GM18867 (cell line): ENCODE measurements around the gene CEACAM3.

Experiments used
- ATAC-seq: cut with Tn5 transposase; IDR thresholded peaks from one replicate; pipeline ENCODE4 v1.9.1; 2021; ENCODE audit warnings: mild to moderate bottlenecking, moderate library complexity; ENCODE audit not compliant: unreplicated experiment

Gene CEACAM3

DNA sequence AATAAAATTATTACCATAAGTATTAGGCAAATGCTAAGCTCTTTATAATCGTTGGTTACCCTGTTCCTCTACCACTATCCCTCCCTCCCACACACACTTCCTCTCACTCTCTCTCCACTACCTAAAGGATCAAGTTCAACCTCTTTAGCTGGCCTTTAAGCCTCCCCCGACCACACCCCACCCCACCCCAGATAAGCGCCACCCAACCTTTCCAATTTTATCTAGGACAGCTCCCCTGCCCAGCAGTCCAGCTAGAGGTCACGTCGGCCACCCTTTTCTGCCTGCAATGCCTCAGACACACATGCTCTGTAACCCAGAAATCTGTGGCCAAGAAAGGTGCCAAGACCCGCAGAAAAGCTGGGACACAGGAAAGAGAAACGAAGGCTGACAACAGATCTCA is 47.0 kb downstream of the CEACAM3 start:
- ATAC-seq: no peak

DNA sequence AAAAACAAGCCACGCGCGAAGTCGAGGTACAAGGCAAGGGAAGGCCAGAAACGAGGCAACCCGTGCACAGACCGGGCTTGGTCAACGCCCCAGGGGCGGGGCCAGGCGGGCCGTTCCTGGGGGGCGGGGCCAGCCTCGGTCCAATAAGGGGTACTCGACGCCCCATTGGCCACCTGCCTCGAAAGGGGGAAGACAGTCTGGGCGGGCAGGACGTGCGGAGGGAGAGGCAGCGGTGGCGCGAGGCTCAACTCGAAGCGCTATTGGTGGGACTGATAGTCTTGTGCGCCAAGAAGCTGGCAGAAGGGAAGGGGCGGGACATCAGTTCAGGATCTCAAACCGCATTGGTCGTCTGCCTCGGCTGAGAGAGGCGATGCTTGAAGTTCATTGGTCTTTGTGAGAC is 48.2 kb downstream of the CEACAM3 start, which contains the start of gene LYPD4:
LYPD4 (minus strand) TSS at position 83 of the 400 bp plus-strand sequence. CDS start 5,398 bp downstream, outside the sequence.
- ATAC-seq: no peak

DNA sequence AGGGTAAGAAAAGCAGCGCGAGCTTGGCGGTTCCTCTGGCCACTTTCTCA is 48.4 kb downstream of the CEACAM3 start, which contains the start of gene DMRTC2:
DMRTC2 (plus strand) TSS at position 42 of the 50 bp plus-strand sequence. CDS start 2,387 bp downstream, outside the sequence.
- no peak for ATAC-seq

DNA sequence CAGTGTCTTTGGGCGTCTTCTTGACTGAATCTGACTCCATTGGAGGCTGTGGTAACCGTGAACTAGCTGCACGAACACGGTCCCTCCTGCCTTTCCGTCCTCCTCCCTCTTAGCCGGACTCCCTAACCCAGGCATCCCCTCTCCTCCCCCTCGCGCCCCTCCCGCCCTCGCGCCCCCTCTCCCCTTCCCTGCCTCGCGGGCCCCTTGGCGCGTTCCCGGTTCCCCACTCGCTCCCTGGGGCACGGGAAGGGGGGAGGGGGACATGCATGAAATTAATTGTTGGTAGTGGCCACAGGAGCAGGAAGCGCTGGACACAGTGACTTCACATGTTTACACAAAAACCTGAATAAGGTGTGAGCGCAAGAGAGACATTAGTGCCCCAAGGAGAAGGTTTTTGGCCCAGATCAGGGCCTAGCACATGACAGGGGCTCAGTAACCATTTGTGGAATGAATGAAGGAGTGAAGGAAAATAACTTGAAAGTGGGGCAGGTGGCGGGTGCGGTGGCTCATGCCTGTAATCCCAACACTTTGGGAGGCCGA is 48.7 kb downstream of the CEACAM3 start:
- no peak for ATAC-seq

GRCh38 chr19:41847351-41848105 is 51.1 kb downstream of the CEACAM3 start:
- ATAC-seq: no peak

DNA sequence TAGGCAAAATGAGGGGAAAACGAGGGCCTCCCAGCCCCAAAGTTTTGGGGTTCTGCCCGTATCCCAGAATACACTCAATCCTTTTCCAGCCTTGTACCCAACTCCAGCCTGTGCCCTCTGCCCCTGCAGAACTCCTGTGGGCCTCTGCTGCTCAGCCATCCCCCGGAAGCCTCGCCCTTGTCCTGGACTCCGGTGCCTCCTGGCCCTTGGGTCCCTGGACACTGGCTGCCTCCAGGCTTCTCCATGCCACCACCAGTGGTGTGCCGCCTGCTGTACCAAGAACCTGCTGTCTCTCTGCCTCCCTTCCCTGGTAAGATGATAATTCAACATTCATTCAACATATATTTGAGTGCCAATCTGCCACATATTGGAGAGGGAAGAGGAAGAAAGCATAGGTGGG is 52.3 kb downstream of the CEACAM3 start:
- ATAC-seq: no peak

- no peak for ATAC-seq
Measured at GRCh38 chr19:41849067-41849466, 52.7 kb downstream of the CEACAM3 start.

DNA sequence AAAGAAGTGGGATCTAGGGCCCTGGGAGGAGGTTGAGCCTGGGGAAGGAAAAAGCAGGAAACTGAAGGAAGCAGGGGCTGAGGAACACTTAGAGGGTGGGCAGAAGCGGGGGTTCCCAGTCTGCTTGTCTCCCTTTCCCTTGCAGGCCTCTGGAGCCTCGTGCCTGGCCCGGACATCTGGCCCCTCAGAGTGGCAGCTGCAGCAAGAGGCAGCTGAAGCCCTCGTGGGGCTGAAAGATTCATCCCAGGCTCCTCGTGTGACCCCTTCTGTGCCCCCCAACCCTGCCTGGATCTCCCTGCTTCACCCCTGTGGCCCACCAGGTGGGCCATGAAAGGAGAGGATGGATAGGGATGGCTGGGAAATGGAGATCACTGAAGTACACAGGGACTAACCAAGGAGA is 54.0 kb downstream of the CEACAM3 start:
- ATAC-seq: no peak

- no peak for ATAC-seq
Measured at GRCh38 chr19:41851456-41851855, 55.1 kb downstream of the CEACAM3 start.

DNA sequence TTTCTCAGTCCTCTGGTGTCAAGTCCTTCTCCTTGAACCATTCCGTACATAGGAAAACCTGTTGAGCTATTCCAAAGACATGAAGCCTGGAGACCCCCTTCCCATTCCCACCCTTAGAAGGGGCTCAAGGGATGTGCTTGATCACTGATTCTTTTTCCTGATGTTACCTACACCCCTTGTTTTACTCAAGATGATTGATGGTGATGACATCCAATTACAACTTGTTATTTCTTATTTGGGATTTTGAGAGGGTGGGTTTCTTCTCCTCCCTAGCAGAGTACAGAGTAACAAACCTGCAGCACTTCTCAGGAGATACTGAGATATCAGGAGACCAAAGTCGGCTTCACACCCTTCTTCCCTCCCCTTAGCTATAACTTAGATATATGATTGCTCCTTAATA is 57.0 kb downstream of the CEACAM3 start:
- ATAC-seq: no peak

DNA sequence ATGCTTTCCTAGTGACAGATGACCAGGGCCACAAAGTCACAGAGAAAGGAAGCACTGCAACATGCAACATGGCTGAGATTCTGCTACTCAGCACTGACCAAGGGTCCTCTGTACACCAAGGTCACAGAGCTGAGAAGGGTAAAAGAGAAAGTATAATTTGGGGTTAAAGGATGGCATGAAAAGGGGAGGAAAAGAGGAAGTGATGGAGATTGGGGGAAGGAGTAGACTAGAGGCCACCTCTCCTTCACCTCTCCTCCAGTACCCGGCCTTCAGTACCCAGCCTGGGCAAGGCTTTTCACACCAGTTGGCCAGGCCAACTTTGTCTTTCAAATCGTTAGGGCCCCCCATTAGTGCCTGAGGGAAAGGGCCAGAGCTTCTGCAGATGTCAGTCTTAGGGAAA is 57.4 kb downstream of the CEACAM3 start:
- no peak for ATAC-seq

- ATAC-seq: no peak
Measured at GRCh38 chr19:41859213-41859617, 62.8 kb downstream of the CEACAM3 start.

GRCh38 chr19:41859618-41860418 is 63.4 kb downstream of the CEACAM3 start, which contains the start of gene RPS19:
TSS of gene RPS19 (plus strand) at chr19:41860255. CDS start at chr19:41860775, 520 bp downstream.
- peak; percentile 79 for ATAC-seq

DNA sequence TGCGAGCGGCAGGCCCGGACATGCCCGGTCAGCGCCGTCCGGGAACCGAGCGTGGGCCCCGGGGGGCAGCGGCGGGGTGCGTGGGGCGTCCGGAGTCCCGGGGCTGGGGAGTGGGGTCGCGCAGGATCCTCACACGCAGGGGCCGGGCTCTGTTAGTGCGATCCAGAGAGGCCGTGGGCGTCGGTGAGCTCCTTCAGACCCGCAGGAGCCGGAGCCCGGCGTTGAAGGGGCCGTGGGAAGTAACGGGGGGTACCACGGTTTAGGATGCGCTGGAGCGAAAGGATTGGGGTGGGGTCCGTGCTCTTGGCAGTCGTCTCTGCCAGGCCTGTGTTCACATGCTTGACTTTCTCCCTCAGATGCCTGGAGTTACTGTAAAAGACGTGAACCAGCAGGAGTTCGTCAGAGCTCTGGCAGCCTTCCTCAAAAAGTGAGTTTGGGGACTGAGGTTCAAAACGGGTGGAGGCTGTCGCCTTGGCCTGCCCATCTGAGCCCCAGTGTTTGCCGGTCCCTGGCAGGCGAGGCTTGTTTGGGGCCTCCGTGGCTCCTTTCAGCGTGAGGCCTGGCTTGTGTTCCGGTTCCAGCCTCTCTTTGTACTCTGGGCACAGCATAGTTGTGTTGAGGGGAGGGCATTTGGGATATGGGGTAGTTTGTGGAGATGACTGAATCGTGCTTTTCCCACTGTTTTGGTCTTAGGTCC is 64.2 kb downstream of the CEACAM3 start:
- ATAC-seq: no peak
